ENCODE data around the gene NKD1. TPM values are rescaled to one million over a fixed set of nuclear protein-coding genes. Genes with fewer than 3 reads are reported as not detected.

Gene NKD1
- total RNA-seq, 4 donors from 2014 or later = 37.1 to 87.8 (median 54.1) TPM

DNA sequence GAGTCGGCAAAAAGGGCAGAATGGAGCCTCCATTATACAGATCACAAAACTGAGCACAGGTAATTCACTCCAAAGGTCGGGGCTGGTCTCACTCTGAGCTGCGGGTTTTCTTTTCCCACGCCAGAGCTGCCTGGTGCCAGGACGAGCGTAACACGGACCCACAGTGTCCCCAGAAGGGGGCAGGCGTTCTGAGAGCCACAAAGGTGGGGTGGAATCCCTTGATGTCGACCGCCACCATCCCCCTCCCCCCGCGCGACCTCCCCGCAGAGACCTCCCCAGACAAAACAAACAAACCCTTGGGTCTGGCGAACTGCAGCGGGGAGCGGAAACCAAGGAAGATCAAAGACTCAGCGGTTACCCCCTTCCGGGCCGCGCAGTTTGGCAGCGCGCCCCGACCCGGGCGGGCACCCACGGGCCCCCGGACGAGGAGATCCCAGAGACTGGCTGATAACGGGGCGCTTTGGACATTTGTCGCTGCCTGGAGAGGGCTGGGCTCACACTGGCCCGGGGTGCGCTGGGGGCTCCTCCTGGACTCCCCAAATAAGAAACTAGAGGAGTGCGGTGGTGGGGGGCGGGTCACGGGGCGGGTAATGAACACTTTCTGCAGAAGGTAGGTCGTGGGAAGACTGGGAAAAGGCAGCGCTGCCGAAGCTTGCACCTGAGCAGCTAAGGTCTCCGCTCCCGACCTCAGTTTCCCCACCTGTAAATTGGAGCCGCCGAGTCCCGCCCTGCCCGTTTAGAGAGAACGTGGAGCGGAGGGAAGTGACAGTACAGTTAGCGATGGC lies 664 bp upstream of the NKD1 start:
- WGBS = 2% methylated on average over 38 of the region's 50 CpGs
- Histone ChIP-seq H3K9me3 (no peaks in the 10 kb centered on the region), H3K27ac (replicated peaks in 1 of 4) (peak overlapping the region; percentile 1 to 90 (median 62)), H3K27me3 (peaks cover 0 to 5% (median 0%) of the 10 kb centered on the region in 4 donors), H3K4me1 (peaks cover 7 to 49% (median 48%) of the 10 kb centered on the region in 4 donors), H3K4me3 (peak overlapping the region; percentile 75 to 97 (median 84)), H3K36me3 (no peaks in the 10 kb centered on the region)
- TF ChIP-seq POLR2AphosphoS5 (IDR thresholded peaks at IDR 0.05) = no peak
- TF ChIP-seq, protein P1, sequence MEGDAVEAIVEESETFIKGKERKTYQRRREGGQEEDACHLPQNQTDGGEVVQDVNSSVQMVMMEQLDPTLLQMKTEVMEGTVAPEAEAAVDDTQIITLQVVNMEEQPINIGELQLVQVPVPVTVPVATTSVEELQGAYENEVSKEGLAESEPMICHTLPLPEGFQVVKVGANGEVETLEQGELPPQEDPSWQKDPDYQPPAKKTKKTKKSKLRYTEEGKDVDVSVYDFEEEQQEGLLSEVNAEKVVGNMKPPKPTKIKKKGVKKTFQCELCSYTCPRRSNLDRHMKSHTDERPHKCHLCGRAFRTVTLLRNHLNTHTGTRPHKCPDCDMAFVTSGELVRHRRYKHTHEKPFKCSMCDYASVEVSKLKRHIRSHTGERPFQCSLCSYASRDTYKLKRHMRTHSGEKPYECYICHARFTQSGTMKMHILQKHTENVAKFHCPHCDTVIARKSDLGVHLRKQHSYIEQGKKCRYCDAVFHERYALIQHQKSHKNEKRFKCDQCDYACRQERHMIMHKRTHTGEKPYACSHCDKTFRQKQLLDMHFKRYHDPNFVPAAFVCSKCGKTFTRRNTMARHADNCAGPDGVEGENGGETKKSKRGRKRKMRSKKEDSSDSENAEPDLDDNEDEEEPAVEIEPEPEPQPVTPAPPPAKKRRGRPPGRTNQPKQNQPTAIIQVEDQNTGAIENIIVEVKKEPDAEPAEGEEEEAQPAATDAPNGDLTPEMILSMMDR (IDR thresholded peaks at IDR 0.05) = peak; percentile 48 to 62 (median 48)
- no peak for TF ChIP-seq POLR2A (IDR thresholded peaks at IDR 0.05; ENCODE audit: low read depth)
- DNase-seq (ENCODE audit: extremely low spot score) = no peak
- intact Hi-C loops (cut with DNase I) = loop anchor here (5.0 to 10.0 kb wide), 3 partner anchors 80 to 180 kb away; partner anchors contain the start of gene BRD7

- no peaks in the 10 kb centered on the region for H3K9me3 ChIP-seq
- TF ChIP-seq EP300 (IDR thresholded peaks at IDR 0.05) (no peak), POLR2AphosphoS5 (IDR thresholded peaks at IDR 0.05) (no peak), POLR2A (IDR thresholded peaks at IDR 0.05; ENCODE audit: low read depth) (no peak)
- TF ChIP-seq, protein P1 (IDR thresholded peaks at IDR 0.05) = no peak
- peak overlapping the region; percentile 84 to 90 (median 88) for H3K27ac ChIP-seq (replicated peaks in 1 of 4)
- intact Hi-C loops (cut with DNase I) = loop anchor here (5.0 to 10.0 kb wide), 3 partner anchors 78 to 182 kb away; partner anchors contain the start of gene BRD7
- DNase-seq (ENCODE audit: extremely low spot score) = no peak
- 18% methylated on average over 33 of the region's 46 CpGs for WGBS
- peaks cover 7 to 65% (median 62%) of the 10 kb centered on the region in 4 donors for H3K4me1 ChIP-seq
- peaks cover 0 to 5% (median 0%) of the 10 kb centered on the region in 4 donors for H3K27me3 ChIP-seq
- peak overlapping the region; percentile 75 to 97 (median 84) for H3K4me3 ChIP-seq
- no peaks in the 10 kb centered on the region for H3K36me3 ChIP-seq
These were observed 839 bp downstream of the NKD1 start for GRCh38 chr16:50548909-50549560.

GRCh38 chr16:50549561-50549915 lies 1.3 kb downstream of the NKD1 start:
- intact Hi-C loops (cut with DNase I) = loop anchor here (5.0 to 10.0 kb wide), 3 partner anchors 78 to 182 kb away; partner anchors contain the start of gene BRD7

DNA sequence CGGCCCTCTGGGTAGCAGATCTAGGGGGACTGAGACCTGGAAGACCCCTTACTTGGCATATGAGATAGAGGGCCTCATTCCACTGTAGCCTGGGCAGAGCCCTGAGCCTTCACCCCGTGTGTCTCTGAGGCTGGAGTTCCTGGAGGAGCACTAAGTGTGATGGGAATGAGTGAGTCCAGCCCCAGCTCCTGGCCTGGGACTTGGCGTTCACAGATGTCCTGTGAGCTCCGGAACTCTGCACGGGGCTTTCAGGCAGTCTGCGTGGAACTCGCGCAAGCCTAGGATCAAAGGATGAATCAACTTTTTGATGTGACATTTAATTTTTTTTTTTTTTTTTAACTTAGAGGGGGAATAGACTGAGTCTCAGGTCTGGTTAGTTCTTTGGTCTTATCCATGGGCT lies 1.8 kb downstream of the NKD1 start:
- H3K4me3 ChIP-seq = peak overlapping the region; percentile 75 to 97 (median 84)

More at GRCh38 chr16:50549561-50549915, 1.3 kb downstream of the NKD1 start:
- Histone ChIP-seq H3K36me3 (no peaks in the 10 kb centered on the region), H3K27ac (replicated peaks in 1 of 4) (peak overlapping the region; percentile 84 to 90 (median 88)), H3K4me3 (peak overlapping the region; percentile 75 to 97 (median 84)), H3K27me3 (peaks cover 0 to 5% (median 0%) of the 10 kb centered on the region in 4 donors), H3K9me3 (no peaks in the 10 kb centered on the region), H3K4me1 (peaks cover 7 to 70% (median 65%) of the 10 kb centered on the region in 4 donors)
- no peak for TF ChIP-seq POLR2AphosphoS5 (IDR thresholded peaks at IDR 0.05)
- TF ChIP-seq, protein P1 (IDR thresholded peaks at IDR 0.05) = no peak
- no peak for TF ChIP-seq EP300 (IDR thresholded peaks at IDR 0.05)
- no peak for TF ChIP-seq POLR2A (IDR thresholded peaks at IDR 0.05; ENCODE audit: low read depth)
- 52% methylated on average over 6 of the region's 7 CpGs for WGBS
- no peak for DNase-seq (ENCODE audit: extremely low spot score)

More for the DNA sequence above, 1.8 kb downstream of the NKD1 start:
- 42% methylated on average over 8 of the region's 8 CpGs for WGBS
- intact Hi-C loops (cut with DNase I) = loop anchor here (5.0 kb wide), 1 partner anchor 37 kb away; no protein-coding TSS in a partner anchor
- no peaks in the 10 kb centered on the region for H3K9me3 ChIP-seq
- peaks cover 0 to 3% (median 0%) of the 10 kb centered on the region in 4 donors for H3K36me3 ChIP-seq
- peaks cover 0 to 5% (median 0%) of the 10 kb centered on the region in 4 donors for H3K27me3 ChIP-seq
- TF ChIP-seq EP300 (IDR thresholded peaks at IDR 0.05) (no peak), POLR2AphosphoS5 (IDR thresholded peaks at IDR 0.05) (peak in 1 of 2 donors; percentile 48)
- H3K4me1 ChIP-seq = peaks cover 7 to 75% (median 69%) of the 10 kb centered on the region in 4 donors
- peak overlapping the region; percentile 84 to 90 (median 88) for H3K27ac ChIP-seq (replicated peaks in 1 of 4)
- DNase-seq (ENCODE audit: extremely low spot score) = no peak
